Mesodermal cell (in vitro differentiated cells): ENCODE data around the gene ZSWIM9.
A peak's percentile ranks its signal among the peaks of the same experiment; 100 is the strongest.

Experiments
- H3K27ac ChIP-seq: 2 replicates; pipeline ENCODE4 v1.7.0; 2013; ENCODE audit warnings: mild to moderate bottlenecking, low read depth, low read length, moderate library complexity; ENCODE audit not compliant: severe bottlenecking
- H3K36me3 ChIP-seq: 2 replicates; pipeline ENCODE4 v1.7.1; 2013; ENCODE audit warnings: mild to moderate bottlenecking, low read length, moderate library complexity; ENCODE audit not compliant: control insufficient read depth, insufficient read depth
- H3K4me1 ChIP-seq: one replicate; pipeline ENCODE4 v1.7.1; 2013; ENCODE audit warnings: mild to moderate bottlenecking, low read length; ENCODE audit not compliant: insufficient read depth, control insufficient read depth, poor library complexity, severe bottlenecking
- H3K4me3 ChIP-seq: 2 replicates; pipeline ENCODE4 v1.7.0; 2013; ENCODE audit warnings: low read length, control low read depth, mild to moderate bottlenecking; ENCODE audit not compliant: insufficient read depth, poor library complexity, severe bottlenecking; ENCODE audit errors: extremely low read depth
- H3K9me3 ChIP-seq: 2 replicates; pipeline ENCODE4 v1.7.1; 2013; ENCODE audit warnings: mild to moderate bottlenecking, low read length, moderate library complexity; ENCODE audit not compliant: control insufficient read depth
- WGBS, 2 experiments: methylation state at CpG; one replicate each; pipeline ENCODE4 v1.1.5; 2013; ENCODE audit warnings: missing lambda C conversion rate in 2 of 2; ENCODE audit not compliant: insufficient coverage in 2 of 2; 5-methylcytosine and 5-hydroxymethylcytosine counted together

The ZSWIM9 gene

DNA sequence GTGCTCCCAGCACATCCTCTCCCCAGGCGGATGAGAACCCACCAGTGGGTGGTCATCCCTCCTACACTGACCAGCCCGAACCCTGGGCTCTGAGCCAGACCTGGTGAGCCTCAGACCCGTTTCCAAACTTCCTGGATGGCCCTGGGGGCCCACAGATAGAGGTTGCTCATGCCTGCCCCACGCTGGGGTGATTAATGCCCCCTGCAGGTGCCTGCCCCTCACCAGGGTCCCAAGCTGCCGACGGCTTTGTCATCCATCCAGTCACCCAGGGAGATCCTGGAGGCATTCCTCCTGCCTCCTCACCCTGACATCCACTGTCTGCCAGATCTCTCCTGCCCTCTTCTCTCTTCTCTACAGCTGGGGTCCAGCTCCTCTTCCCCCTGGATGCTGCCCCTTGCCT, 31.4 kb upstream of the ZSWIM9 start:
- no peak overlapping the region for H3K4me3 ChIP-seq
- H3K36me3 ChIP-seq, result peaks cover 46% of the 10 kb centered on the region
- no peaks in the 10 kb centered on the region for H3K9me3 ChIP-seq
- 91 to 94% methylated on average over 5 to 6 of the region's 6 CpGs for WGBS, 2 experiments
- H3K27ac ChIP-seq, result no peak overlapping the region
- no peaks in the 10 kb centered on the region for H3K4me1 ChIP-seq

DNA sequence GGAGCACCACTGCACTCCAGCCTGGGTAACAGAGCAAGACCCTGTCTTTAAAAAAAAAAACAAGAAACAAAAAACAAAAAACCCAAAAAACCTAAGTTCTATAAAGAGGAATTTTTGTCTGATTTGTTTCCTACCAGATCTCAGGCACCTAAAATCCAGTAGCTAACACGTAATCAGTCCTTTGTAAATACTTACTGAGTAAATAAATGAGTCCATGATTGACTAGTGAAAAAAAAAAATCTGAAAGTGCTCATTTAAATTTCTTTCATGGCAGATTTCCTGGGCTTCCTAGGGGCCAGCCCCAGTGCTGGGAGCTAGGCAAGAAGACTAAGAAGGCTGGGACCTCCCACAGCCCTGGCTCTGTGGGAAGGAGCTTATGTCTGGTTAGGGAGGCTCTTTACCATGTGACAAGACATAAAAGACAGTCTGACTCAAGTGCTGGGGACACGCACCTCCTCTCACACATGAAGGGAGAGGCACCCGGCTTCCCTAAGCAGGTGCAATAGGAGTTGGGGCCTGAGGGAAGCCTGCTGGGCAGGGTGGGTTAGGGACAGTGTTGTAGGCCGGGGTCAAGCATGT, 22.8 kb upstream of the ZSWIM9 start:
- 83 to 96% methylated on average over 2 to 3 of the region's 4 CpGs for WGBS, 2 experiments
- no peaks in the 10 kb centered on the region for H3K9me3 ChIP-seq
- H3K4me1 ChIP-seq, result peaks cover 14% of the 10 kb centered on the region
- H3K36me3 ChIP-seq, result peaks cover 91% of the 10 kb centered on the region
- H3K4me3 ChIP-seq, result no peak overlapping the region
- H3K27ac ChIP-seq, result no peak overlapping the region

DNA sequence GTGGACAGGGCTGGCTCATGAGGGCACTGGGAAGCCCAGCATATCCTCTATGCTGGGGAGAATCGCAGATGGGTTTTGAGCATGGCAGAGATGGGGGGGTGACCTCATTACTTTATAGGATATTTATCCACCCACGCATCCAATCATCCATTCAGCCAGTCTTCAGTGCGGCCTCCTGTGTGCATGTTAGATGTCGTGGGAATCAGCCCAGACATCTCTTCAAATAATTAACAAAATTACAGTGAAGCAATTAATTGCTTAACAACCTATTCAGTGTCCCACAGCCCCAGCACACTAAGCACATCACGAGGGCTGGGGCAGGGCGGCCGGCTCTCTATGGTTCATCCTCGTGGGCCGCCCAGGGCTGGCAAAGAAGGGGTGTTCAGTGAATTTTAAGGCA, 21.9 kb upstream of the ZSWIM9 start:
- H3K9me3 ChIP-seq, result no peaks in the 10 kb centered on the region
- peaks cover 85% of the 10 kb centered on the region for H3K36me3 ChIP-seq
- no peak overlapping the region for H3K4me3 ChIP-seq
- H3K4me1 ChIP-seq, result peaks cover 14% of the 10 kb centered on the region
- 100% methylated on average over 2 to 5 of the region's 9 CpGs for WGBS, 2 experiments
- no peak overlapping the region for H3K27ac ChIP-seq

DNA sequence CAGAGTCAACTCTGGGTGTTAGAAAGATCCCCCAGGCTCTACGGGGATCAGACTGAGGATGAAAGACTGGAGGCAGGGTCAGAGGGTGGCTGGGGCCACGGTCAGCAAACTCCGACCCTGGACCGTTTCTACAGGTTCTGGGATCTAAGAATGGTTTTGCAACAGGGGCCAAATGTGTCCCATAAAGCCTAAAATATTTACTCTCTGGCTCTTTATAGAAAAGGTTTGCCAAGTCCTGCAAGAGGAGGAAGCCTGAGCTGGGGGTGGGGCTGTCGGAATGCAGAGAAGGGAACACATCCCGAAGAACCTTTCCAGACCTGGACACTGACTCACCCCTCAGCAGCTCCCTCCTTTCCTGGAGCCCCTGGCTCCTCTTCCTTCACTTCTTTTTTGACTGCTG, 21.1 kb upstream of the ZSWIM9 start:
- H3K36me3 ChIP-seq, result peaks cover 83% of the 10 kb centered on the region
- WGBS, 2 experiments, result 93 to 100% methylated on average over 3 to 4 of the region's 6 CpGs

DNA sequence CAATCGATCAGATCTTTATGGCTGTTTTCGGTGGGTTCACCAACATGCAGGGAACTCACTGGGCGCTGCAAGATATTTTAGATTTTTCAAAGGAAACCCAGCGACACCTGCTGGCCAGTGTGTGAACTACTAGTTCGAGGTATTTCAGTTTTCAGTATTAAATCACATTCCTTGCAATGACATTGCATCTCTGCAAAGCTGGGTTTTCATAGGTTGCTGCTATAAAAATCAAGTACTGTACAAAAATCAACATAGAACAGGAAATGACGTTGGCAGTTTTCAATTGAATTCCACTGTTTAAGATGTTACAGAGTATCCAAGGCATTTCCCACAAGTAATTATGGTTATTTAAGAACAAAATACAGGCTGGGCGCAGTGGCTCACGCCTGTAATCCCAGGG, 17.9 kb upstream of the ZSWIM9 start:
- Histone ChIP-seq H3K4me1 (peaks cover 14% of the 10 kb centered on the region), H3K27ac (peak overlapping the region; percentile 26), H3K9me3 (no peaks in the 10 kb centered on the region), H3K4me3 (no peak overlapping the region), H3K36me3 (peaks cover 67% of the 10 kb centered on the region)
- 49 to 60% methylated on average over 6 to 7 of the region's 8 CpGs for WGBS, 2 experiments

More for the DNA sequence above, 21.1 kb upstream of the ZSWIM9 start:
- peaks cover 14% of the 10 kb centered on the region for H3K4me1 ChIP-seq
- no peaks in the 10 kb centered on the region for H3K9me3 ChIP-seq
- H3K27ac ChIP-seq, result no peak overlapping the region
- H3K4me3 ChIP-seq, result no peak overlapping the region

DNA sequence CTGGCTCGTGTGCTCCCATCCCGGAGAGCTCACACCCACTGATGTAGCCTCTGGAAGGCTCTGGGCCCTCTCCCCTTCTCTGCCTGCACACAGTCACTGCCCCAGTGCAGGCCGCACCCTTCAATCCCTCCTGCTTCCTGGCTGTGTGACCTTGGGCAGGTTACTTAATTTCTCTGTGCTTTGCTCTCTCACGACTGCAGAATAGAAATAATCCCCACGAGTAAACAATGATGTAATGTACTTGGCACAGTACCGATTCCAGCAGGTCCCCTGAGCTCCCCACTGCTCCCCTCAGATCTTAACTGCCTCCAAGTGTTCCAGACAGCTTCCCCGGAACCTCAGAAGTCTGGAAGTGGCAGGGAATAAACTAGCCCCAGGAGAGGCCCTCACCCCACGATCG, 16.5 kb upstream of the ZSWIM9 start:
- WGBS, 2 experiments, result 93% methylated on average over 8 to 9 of the region's 9 CpGs
- H3K9me3 ChIP-seq, result no peaks in the 10 kb centered on the region

DNA sequence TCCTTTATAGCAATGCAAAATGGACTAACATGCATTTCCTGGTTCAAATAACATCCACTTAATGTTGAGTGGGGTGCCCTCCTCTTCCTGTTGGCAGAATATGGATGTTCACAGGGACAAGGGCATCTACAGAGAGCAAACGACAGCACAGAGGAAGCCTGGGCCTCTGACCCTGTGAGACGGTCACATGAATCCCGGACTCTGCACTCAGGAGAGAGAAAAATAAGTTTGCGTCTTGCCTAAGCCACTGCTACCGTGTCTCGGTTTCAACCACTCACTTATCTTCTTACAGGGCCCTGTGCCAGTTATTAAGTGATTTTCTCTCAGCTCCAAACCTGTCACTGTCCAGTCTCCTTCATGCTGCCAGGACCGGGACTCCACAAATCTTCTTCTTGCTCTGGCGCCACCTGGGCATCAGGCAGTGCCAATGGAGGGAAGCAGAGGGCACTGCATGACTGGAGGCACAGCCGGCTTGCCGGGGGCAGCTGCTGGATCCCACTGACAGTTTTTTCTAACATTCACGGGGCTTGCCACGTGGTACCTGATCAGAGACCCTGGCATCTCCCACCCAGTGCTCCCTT, 12.2 kb upstream of the ZSWIM9 start:
- Histone ChIP-seq H3K9me3 (no peaks in the 10 kb centered on the region), H3K4me3 (no peak overlapping the region), H3K4me1 (no peaks in the 10 kb centered on the region), H3K27ac (no peak overlapping the region), H3K36me3 (peaks cover 71% of the 10 kb centered on the region)
- 91 to 92% methylated on average over 12 of the region's 12 CpGs for WGBS, 2 experiments

More for the DNA sequence above, 16.5 kb upstream of the ZSWIM9 start:
- Histone ChIP-seq H3K4me3 (no peak overlapping the region), H3K4me1 (peaks cover 14% of the 10 kb centered on the region), H3K36me3 (peaks cover 66% of the 10 kb centered on the region), H3K27ac (no peak overlapping the region)

DNA sequence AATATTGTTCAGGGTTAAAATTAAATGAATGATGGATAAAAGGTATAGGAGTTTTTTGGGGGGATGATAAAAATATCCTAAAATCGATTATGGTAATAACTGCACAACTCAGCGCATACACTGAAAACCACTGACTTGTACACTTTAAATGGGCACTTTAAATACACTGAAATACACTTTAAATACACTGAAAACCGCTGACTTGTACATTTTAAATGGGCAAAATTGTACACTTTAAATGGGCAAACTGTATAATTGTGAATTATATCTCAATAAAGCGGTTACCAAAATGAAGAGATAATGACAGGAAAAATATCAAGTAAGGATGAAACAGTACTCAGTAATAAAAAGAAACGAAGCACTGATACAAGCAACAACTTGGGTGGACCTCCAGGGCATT, 1.8 kb upstream of the ZSWIM9 start:
- no peaks in the 10 kb centered on the region for H3K9me3 ChIP-seq
- H3K4me3 ChIP-seq, result no peak overlapping the region
- 83 to 100% methylated on average over 1 of the region's 5 CpGs for WGBS, 2 experiments
- no peak overlapping the region for H3K27ac ChIP-seq
- H3K4me1 ChIP-seq, result peaks cover 6% of the 10 kb centered on the region
- peaks cover 25% of the 10 kb centered on the region for H3K36me3 ChIP-seq

DNA sequence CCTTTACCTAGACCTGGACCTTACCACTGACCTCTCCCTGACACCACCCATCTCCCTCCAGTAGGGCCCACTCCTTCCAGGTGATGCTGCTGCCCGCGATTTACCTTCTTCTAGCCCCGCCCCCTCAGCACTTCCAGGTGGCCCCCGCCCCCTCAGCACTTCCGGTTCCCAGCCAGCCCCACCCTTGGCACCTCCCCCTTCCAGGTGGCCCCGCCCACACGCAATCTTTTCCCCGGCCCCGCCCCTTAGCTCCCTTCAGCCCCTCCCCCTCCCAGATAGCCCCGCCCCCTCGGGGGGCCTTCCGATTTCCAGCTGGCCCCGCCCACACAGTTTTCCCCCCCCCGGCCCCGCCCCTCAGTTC, 922 bp upstream of the ZSWIM9 start:
- peaks cover 6% of the 10 kb centered on the region for H3K4me1 ChIP-seq
- H3K9me3 ChIP-seq, result no peaks in the 10 kb centered on the region
- H3K36me3 ChIP-seq, result peaks cover 25% of the 10 kb centered on the region
- H3K27ac ChIP-seq, result peak overlapping the region; percentile 83
- no CpG with 5 or more reads among the region's 15 CpGs for WGBS, 2 experiments
- peak overlapping the region; percentile 91 for H3K4me3 ChIP-seq

DNA sequence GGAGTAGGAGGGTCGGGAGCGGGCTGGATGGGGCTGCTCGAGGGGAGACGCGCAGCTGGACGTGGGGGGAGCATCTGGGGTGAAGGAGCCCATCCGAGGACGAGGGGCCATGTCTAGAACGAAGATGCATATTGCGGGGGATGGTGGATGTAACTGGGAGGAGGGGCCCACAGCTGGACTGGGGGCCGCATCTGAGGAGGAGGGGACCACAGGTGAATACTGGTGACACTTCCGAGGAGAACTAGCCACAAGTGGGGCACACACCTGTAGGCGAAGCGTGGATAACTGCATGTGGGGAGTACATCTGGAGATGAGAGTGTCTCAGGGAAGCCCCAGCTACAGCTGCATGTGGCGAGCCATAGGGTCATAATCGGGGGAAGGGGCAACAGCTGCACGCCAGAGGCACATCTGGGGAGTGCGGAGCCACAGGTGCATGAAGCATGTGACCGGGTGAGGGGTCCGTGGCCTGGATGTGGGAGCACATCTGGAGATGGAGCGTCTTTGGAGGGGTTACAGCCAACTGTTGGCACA, 402 bp downstream of the ZSWIM9 start:
- Histone ChIP-seq H3K9me3 (no peaks in the 10 kb centered on the region), H3K4me1 (peaks cover 6% of the 10 kb centered on the region), H3K27ac (peak overlapping the region; percentile 83), H3K36me3 (peaks cover 26% of the 10 kb centered on the region), H3K4me3 (peak overlapping the region; percentile 91)
- 4 to 5% methylated on average over 19 to 21 of the region's 21 CpGs for WGBS, 2 experiments

DNA sequence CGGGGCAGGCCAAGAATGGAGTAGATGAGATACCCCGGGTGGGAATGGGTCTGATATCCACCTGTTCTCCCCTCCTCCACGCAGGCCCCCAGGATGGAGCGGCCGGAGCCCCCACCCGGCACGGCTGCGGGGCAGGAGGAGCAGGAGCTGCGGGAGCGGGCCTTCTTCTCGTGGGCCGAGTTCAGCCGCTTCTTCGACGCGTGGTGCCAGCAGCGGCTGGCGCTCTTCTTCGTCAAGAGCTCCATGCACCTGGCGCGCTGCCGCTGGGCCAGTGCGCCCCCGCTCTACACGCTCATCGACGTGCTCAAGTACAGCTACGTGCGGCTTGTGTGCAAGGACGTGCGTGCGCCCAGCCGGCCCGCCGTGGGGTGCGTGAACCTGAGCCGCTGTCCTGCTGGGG, 1.2 kb downstream of the ZSWIM9 start:
- H3K4me3 ChIP-seq, result peak overlapping the region; percentile 91

More for the DNA sequence above, 1.2 kb downstream of the ZSWIM9 start:
- peaks cover 26% of the 10 kb centered on the region for H3K36me3 ChIP-seq
- no peak overlapping the region for H3K27ac ChIP-seq
- WGBS, 2 experiments, result 96 to 99% methylated on average over 26 to 37 of the region's 37 CpGs
- no peaks in the 10 kb centered on the region for H3K9me3 ChIP-seq
- peaks cover 6% of the 10 kb centered on the region for H3K4me1 ChIP-seq
